Epithelial cell of esophagus (primary cell): ENCODE measurements around the gene UPK3BL2.
"Not testable (repeated sequence)": the region's sequence is repeated elsewhere in the genome, so short reads cannot be mapped to it uniquely, and the experiment has no call there.

Experiments used
- DNase-seq: peaks from one replicate; pipeline ENCODE4 v3.0.0; 2010; ENCODE audit warnings: low read depth
- H3K4me3 ChIP-seq: 2 replicates; pipeline ENCODE4 v1.5.1; 2011; ENCODE audit warnings: mild to moderate bottlenecking, low read length, control low read depth

The UPK3BL2 gene

DNA sequence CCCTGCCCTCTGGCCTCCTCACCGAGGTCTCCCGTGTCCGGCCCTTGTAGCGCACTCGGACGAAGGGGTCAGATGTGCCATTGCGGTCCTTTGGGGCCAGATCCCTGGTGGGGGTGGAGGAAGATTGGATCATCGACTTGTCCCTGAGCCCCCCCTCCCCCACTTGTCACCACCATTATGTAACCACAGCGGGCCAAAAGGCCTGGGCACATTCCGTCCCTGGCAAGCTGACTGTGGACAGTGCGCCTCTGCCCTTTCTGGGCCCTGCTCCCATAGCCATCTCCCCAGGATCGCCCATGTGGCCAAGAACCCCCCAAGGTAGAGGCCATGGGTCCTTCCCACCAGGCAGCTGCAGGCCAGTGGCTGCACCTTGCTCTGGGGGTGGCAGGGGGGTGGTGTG, 40.4 kb downstream of the UPK3BL2 start:
- not testable (repeated sequence) for H3K4me3 ChIP-seq, DNase-seq

DNA sequence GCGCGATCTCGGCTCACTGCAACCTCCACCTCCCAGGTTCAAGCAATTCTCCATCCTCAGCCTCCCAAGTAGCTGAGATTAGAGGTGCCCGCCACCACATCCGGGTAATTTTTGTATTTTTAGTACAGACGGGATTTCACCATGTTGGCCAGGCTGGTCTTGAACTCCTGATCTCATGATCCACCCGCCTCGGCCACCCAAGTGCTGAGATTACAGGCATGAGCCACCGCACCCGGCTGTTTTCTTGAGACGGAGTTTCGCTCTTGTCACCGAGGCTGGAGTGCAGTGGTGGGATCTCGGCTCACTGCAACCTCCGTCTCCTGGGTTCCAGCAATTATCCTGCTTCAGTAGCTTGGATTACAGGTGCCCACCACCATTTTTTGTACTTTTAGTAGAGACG, 45.2 kb downstream of the UPK3BL2 start:
- not testable (repeated sequence) for DNase-seq, H3K4me3 ChIP-seq

DNA sequence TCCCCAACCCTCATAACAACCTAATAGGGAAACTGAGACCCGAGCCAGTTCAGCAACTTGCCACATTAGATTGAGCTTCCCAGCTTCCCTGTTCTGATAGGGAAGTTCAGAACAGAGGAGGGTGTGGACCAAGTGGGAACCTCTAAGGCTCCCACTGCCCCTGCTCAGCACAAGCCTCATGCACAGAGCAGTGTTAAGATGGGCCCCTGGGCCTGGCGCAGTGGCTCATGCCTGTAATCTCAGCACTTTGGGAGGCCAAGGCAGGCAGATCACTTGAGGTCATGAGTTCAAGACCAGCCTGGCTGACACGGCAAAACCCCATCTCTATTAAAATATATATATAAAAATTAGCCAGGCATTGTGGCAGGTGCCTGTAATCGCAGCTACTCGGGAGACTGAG, 46.2 kb downstream of the UPK3BL2 start:
- not testable (repeated sequence) for DNase-seq

DNA sequence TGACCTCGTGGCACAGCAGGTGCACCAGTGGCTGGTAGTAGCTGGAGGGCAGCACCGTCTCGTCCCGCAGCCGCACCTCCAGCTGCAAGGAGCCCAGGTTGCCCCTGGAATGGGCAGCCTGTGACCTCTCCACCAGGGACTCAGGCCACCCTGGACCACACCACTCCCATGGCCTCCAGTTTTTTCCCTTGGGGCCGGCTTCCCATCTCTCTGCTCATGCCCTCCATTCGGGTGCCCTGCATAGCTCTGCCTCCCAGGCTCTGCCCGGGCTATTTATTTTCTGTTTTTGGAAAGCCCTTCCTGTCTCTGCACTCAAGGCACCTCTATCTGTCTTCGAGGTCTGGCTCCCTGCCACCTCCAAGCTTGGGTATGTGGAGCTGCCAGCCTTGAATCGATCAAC, 46.6 kb downstream of the UPK3BL2 start:
- H3K4me3 ChIP-seq, DNase-seq: not testable (repeated sequence)

More for the DNA sequence above, 46.2 kb downstream of the UPK3BL2 start:
- H3K4me3 ChIP-seq = not testable (repeated sequence)

DNA sequence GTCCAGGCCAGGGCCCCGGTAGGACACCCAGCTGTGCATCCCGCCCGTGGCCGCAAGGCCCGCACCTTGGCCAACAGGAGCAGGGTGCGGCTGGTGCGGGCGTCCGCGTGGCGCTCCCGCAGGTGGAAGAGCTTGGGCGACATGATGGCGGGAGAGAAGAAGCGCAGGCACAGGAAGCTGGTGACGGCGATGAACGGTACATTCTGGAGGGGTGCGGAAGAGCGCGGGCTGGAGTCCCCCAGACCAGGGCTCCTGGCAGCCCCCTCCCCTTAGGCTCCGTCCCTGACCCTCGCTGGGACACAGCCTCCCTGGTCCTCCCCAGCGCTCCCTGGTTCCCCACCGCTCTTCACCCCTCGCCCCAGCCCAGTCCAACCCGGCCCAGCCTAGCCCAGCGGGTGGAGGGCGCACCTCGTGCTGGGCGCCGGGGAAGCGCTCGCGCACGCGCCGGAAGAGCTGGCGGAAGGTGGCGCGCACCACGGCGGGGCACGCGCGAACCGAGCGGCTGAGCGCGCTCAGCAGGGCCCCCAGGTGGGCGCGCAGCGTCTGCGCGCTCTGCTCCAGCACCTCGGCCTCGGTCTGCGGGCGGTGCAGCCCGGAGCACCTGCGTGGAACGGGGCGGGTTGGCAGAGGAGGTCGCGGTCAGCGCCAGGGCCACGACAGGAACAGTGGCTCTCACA, 48.9 kb downstream of the UPK3BL2 start:
- not testable (repeated sequence) for H3K4me3 ChIP-seq, DNase-seq

DNA sequence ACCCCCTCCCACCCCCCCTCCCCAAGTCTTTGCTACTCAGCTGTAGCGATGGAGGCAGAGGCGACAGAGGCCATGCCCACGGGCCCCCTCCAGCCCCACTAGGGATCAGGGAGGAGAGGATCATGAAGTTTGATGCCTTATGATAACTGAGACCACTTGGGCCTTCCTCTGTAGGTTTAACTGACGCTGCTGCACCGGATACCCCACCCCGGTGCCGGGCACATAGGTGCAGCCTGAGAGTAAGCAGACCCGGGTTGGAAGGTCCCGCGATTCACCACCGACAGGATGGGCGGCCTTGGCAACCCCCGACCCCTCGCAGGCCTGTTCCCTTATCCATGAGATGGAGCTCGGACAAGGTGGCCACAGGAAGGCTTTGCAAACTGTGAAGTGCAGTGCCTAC, 49.5 kb downstream of the UPK3BL2 start:
- H3K4me3 ChIP-seq, DNase-seq: not testable (repeated sequence)

DNA sequence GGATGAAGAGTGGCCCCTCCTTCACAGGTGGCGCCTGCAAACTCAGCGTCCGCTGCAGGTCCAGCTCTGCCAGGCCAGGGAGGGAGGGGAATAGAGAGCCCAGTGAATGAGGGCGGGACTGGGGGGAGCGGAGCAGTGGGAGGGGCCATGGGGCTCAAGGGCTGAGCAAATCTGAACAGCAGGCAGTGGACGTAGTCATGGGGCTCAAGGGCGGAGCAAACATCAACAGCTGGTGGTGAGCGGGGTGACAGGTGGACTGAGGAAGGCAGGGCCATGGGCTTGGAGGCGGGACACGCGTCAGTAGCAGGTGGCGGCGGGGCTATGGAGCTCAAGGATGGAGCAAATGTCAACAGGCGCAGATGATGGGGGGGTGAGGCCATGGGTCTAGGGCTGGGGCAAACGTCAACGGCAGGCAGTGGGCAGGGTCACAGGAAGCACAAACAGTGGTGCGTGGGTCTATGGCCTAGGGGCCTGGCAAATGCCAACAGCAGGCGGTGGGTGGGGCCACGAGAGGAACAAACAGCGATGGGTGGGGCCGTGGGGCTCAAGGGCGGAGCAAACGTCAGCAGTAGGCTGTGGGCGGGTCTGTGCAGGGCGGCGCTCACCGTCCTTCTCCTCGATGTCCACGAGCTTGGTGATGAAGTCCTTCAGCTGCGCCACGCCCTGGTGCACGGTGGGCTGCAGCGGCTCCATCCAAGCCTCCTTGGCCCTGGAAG, 50.1 kb downstream of the UPK3BL2 start:
- DNase-seq, H3K4me3 ChIP-seq: not testable (repeated sequence)

DNA sequence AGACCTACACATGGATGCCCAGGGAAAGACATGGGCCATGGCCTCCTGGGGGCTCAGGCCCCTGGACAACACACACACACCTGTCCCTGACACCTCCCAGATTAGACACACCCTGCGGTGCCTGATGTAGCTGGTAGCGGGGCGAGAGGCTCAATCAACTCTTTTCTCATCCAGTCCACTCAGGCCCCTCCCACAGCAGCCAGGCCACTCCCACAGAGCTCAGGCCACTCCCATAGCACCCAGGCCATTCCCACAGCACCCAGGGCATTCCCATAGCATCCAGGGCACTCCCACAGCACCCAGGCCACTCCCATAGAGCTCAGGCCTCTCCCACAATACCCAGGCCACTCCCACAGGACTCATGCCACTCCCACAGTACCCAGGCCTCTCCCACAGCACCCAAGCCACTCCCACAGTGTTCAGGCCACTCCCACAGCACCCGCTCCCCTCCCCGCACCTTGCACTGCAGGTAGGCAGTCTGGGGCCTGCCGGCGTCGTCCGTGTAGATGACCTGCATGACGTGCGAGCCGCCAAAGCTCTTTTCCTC, 52.9 kb downstream of the UPK3BL2 start:
- not testable (repeated sequence) for H3K4me3 ChIP-seq, DNase-seq
